Stomach (tissue), 9 donors: ENCODE measurements around the gene CAMSAP1. TPM values are rescaled to one million over a fixed set of nuclear protein-coding genes. Genes with fewer than 3 reads are reported as not detected.

ENCODE experiments used
- DNase-seq, 2 donors: peaks; one replicate each; pipeline versions ENCODE4 v3.0.0 to v3.0.0-alpha.2; 2013 to 2019
- H3K27ac ChIP-seq, 5 donors: fragments of 200-600 bp in 4 of 5; sonication (generic) in 4 of 5; one replicate each; pipeline ENCODE4 v1.5.1; 2013 to 2019; ENCODE audit warnings: mild to moderate bottlenecking in 1 of 5, moderate library complexity in 1 of 5
- H3K27me3 ChIP-seq, 3 donors: fragments of 200-600 bp; sonication (generic); one replicate each; pipeline ENCODE4 v1.5.1; 2017 to 2019; ENCODE audit warnings: mixed run types in 1 of 3
- H3K36me3 ChIP-seq, 4 donors: fragments of 200-600 bp; sonication (generic); 1 replicate in 3 of 4; 2 replicates in 1 of 4; pipeline ENCODE4 v1.5.1; 2016 to 2019
- H3K4me1 ChIP-seq, 4 donors: fragments of 200-600 bp; sonication (generic); one replicate each; pipeline ENCODE4 v1.5.1; 2016 to 2019
- H3K4me3 ChIP-seq, 4 donors: fragments of 200-600 bp; sonication (generic) in 3 of 4; one replicate each; pipeline ENCODE4 v1.5.1; 2016 to 2019; ENCODE audit warnings: mild to moderate bottlenecking in 1 of 4
- H3K9me3 ChIP-seq, 4 donors: fragments of 200-600 bp; sonication (generic); one replicate each; pipeline ENCODE4 v1.5.1; 2016 to 2019
- CTCF ChIP-seq, 7 experiments: fragments of 450-650 bp in 4 of 7; fragments of 200-600 bp in 3 of 7; sonication (generic) in 3 of 7; IDR thresholded peaks; one replicate each; pipeline ENCODE4 v1.5.1; 2016 to 2019; ENCODE audit warnings: antibody characterized with exemption in 7 of 7, control low read depth in 2 of 7, mild to moderate bottlenecking in 1 of 7
- EP300 ChIP-seq: sonication (generic); formaldehyde crosslinking; IDR thresholded peaks from one replicate; pipeline ENCODE4 v1.6.1; 2017; ENCODE audit warnings: antibody characterized with exemption
- POLR2A ChIP-seq, 4 donors: fragments of 450-650 bp; IDR thresholded peaks; one replicate each; pipeline ENCODE4 v1.6.1; 2016; ENCODE audit warnings: antibody characterized with exemption in 4 of 4, control low read depth in 2 of 4, mild to moderate bottlenecking in 1 of 4, moderate library complexity in 1 of 4
- POLR2AphosphoS5 ChIP-seq, 3 donors: sonication (generic); formaldehyde crosslinking; IDR thresholded peaks; one replicate each; pipeline ENCODE4 v1.6.1; 2016; ENCODE audit warnings: antibody characterized with exemption in 3 of 3
- WGBS, 5 donors: extraction: QIAGEN DNeasy Blood & Tissue Kit in 3 of 5; methylation state at CpG; one replicate each; pipeline versions ENCODE4 v1.1.5 to v1.1.7; 2013 to 2018; 5-methylcytosine and 5-hydroxymethylcytosine counted together
- intact Hi-C: fragments of 100-400 bp; cut with DNase I; formaldehyde crosslinking; loops from one replicate; pipeline ENCODE4 v1.15.1; 2023; ENCODE audit warnings: low total_unique reads
- polyA plus RNA-seq, 3 donors: library from polyadenylated mRNA; stranded (reverse); fragments of 200-250 nt; gene quantifications; one replicate each; pipeline ENCODE4 v1.2.3, GENCODE V29; 2013
- total RNA-seq, 5 donors: library from RNA; depleted of rRNA; stranded (reverse); fragments of >200 nt; gene quantifications; one replicate each; pipeline versions ENCODE4 v1.1.0 to v1.2.3, GENCODE V29; 2014 to 2016
- donor health status: healthy with polysubstance abuse.
- donor health status: Bipolar disorder and iron deficiency.
- donor health status: healthy.

The CAMSAP1 gene
- total and polyA plus RNA-seq, 8 donors, result 2.4 to 238 (median 12.7) TPM

GRCh38 chr9:135776893-135777622 is 130.3 kb downstream of the CAMSAP1 start:
- Histone ChIP-seq H3K4me1 (no peaks in the 10 kb centered on the region), H3K9me3 (no peaks in the 10 kb centered on the region), H3K36me3 (no peaks in the 10 kb centered on the region), H3K27me3 (peaks cover 0 to 57% (median 0%) of the 10 kb centered on the region in 3 donors), H3K27ac (no peak overlapping the region), H3K4me3 (no peak overlapping the region)
- intact Hi-C loops, result no loop called here
- no peak for TF ChIP-seq EP300
- no peak for TF ChIP-seq CTCF (IDR thresholded peaks at IDR 0.05)
- TF ChIP-seq POLR2A (IDR thresholded peaks at IDR 0.05), result no peak
- TF ChIP-seq POLR2AphosphoS5 (IDR thresholded peaks at IDR 0.05), result no peak
- 82 to 86% (median 84%) methylated on average over 19 to 25 of the region's 25 CpGs for WGBS, 5 donors
- no peak for DNase-seq

- Histone ChIP-seq H3K27ac (no peak overlapping the region), H3K9me3 (no peaks in the 10 kb centered on the region), H3K4me3 (no peak overlapping the region), H3K36me3 (no peaks in the 10 kb centered on the region), H3K4me1 (no peaks in the 10 kb centered on the region), H3K27me3 (peaks cover 0 to 66% (median 0%) of the 10 kb centered on the region in 3 donors)
- no peak for DNase-seq
- no peak for TF ChIP-seq POLR2A (IDR thresholded peaks at IDR 0.05)
- intact Hi-C loops, result no loop called here
- WGBS, 5 donors, result 45 to 55% (median 50%) methylated on average over 7 of the region's 7 CpGs
Measured at GRCh38 chr9:135775911-135776310, 131.4 kb downstream of the CAMSAP1 start.

GRCh38 chr9:135774794-135775525 is 132.4 kb downstream of the CAMSAP1 start:
- no peaks in the 10 kb centered on the region for H3K9me3 ChIP-seq
- H3K36me3 ChIP-seq, result no peaks in the 10 kb centered on the region
- H3K27me3 ChIP-seq, result peaks cover 0 to 65% (median 0%) of the 10 kb centered on the region in 3 donors
- 72 to 80% (median 73%) methylated on average over 17 to 24 of the region's 24 CpGs for WGBS, 5 donors
- intact Hi-C loops, result no loop called here
- TF ChIP-seq POLR2A (IDR thresholded peaks at IDR 0.05), result no peak
- no peak for TF ChIP-seq POLR2AphosphoS5 (IDR thresholded peaks at IDR 0.05)
- no peak for TF ChIP-seq EP300
- no peak for TF ChIP-seq CTCF (IDR thresholded peaks at IDR 0.05)
- no peak for DNase-seq
- H3K4me1 ChIP-seq, result no peaks in the 10 kb centered on the region
- no peak overlapping the region for H3K27ac ChIP-seq
- H3K4me3 ChIP-seq, result no peak overlapping the region

GRCh38 chr9:135774239-135774747 is 133.1 kb downstream of the CAMSAP1 start:
- no peak for DNase-seq
- H3K4me1 ChIP-seq, result no peaks in the 10 kb centered on the region
- TF ChIP-seq CTCF (IDR thresholded peaks at IDR 0.05) (no peak), POLR2AphosphoS5 (IDR thresholded peaks at IDR 0.05) (no peak), EP300 (no peak), POLR2A (IDR thresholded peaks at IDR 0.05) (no peak)
- no peak overlapping the region for H3K4me3 ChIP-seq
- H3K27ac ChIP-seq, result no peak overlapping the region
- intact Hi-C loops, result no loop called here
- peaks cover 0 to 63% (median 0%) of the 10 kb centered on the region in 3 donors for H3K27me3 ChIP-seq
- no peaks in the 10 kb centered on the region for H3K9me3 ChIP-seq
- 85 to 90% (median 88%) methylated on average over 15 of the region's 15 CpGs for WGBS, 5 donors
- H3K36me3 ChIP-seq, result no peaks in the 10 kb centered on the region
